GM19043 (cell line): ENCODE measurements around the gene CD109.

Experiments used
- ATAC-seq: cut with Tn5 transposase; IDR thresholded peaks from one replicate; pipeline ENCODE4 v1.9.1; 2021; ENCODE audit warnings: low read depth; ENCODE audit not compliant: unreplicated experiment

The CD109 gene

GRCh38 chr6:73724389-73724788 lies 28.4 kb downstream of the CD109 start:
- no peak for ATAC-seq

DNA sequence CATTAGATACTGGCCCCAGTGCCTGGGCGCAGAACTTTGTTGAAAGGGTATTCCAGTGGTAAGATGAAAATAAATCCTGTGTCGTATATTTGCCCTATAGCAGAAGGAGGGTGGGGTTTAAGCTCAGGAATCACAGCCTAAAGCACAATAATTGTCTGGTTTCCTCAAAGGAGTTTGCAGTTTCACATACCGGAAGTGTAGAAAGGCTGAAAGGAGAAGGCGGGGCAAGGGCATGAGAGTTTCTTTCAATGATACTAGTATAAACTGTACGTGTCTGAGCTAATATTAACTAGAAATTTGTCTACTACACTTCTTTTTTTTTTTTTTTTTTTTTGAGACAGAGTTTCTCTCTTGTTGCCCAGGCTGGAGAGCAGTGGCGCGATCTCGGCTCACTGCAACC lies 29.2 kb downstream of the CD109 start:
- ATAC-seq, result peak; percentile 48

DNA sequence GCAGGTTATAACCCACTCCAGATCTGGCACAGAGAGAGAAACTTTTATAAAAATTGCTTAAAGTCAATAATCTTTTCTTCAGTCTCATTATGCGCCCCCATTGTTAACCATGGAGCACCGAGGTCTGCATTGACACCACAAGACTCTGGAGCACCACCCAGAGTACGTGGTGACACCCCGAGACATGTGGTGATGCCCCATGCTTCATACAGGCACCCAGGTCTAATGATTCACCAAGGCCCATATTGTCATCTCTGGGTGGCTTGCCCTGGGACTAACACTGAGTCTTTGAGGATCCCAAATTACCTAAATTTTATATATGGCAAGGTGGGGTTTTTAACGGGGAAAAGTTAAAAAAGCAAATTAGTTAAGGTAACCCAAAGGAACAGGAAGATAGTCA lies 31.1 kb downstream of the CD109 start:
- no peak for ATAC-seq

DNA sequence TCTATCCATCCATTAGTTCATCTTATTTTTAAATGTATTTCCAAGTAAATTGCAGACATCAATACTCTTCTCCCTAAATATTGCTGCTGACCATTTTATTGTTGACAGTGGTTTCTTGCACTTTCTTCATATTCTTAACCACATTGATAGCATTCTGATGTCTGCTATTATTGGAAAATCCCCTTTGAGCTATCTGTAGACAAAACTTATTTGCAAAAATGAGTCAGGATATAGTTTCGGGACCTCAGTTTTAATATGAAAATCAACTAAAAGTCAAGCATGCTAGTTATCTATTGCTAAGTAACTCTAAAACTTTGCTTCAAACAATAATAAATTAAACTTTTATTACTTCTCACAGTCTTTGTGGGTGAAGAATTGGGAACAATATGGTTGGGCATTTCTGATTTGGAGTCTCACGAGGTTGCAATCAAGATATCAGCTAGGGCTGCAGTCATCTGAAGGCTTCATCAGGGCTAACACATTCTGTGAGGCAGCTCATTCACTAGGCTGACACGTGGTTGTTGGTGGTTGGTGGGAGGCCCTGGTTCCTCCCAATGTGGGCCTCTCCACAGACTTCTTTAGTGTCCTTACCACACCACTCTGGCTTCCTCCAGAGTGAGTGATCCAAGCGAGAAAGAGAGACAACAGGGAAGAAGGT lies 32.7 kb downstream of the CD109 start:
- peak; percentile 40 for ATAC-seq

- no peak for ATAC-seq
Observed at GRCh38 chr6:73731285-73731684, 35.3 kb downstream of the CD109 start.

GRCh38 chr6:73732845-73733675 lies 37.1 kb downstream of the CD109 start:
- ATAC-seq, result peak; percentile 78

DNA sequence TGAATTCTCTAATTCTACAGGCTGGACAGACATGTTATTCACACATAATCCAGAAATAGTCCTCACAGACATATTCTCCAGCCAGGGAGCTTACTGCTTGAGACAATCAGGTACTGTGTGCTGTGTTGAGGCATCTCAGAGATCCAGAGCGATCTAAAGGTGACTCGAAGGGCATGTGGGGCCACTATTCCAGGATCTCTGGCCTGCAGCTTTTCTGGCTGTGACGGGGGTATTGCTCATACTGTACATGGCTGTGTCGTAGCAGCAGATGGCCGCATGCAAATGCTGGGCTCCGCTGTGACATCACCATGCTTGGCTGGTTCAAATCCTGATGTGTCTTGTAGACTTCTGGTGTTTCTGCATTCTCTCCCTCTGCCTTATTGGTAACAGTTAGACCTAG lies 37.8 kb downstream of the CD109 start:
- ATAC-seq, result no peak

- no peak for ATAC-seq
Observed at GRCh38 chr6:73734832-73735453, 38.9 kb downstream of the CD109 start.

DNA sequence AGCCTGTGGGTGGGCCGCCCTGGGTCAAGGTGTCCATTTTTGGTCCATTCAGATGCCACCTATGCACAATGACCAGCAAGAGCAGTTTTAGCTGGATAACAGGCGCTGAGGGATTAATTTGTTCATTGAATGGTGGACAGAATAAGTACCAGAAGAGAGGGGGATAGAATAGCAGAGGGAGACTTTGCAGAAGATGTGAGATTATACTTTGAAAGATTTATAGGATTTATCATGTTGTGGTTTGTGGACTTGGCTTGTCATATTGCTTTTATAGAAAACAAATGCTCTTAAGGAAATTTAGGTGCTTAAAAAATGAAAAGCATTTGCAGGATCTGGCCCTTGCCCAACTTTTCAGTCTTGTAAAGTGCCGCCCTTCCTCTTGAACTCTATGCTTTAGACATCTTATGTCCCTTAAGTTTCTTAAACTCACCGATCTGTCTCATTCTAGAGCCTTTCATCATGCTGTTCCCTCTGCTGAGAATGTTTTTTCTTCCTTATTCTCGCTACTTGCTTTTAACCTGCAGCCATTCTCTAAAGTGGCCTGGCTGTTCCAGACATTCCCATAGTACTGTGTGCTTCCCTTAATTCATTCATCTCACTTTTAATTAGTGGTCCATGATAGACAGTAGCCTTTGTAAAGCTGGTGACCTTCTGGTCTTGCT lies 42.5 kb downstream of the CD109 start:
- no peak for ATAC-seq

GRCh38 chr6:73739096-73739495 lies 43.1 kb downstream of the CD109 start:
- peak; percentile 65 for ATAC-seq

GRCh38 chr6:73742433-73742832 lies 46.4 kb downstream of the CD109 start:
- ATAC-seq, result no peak

DNA sequence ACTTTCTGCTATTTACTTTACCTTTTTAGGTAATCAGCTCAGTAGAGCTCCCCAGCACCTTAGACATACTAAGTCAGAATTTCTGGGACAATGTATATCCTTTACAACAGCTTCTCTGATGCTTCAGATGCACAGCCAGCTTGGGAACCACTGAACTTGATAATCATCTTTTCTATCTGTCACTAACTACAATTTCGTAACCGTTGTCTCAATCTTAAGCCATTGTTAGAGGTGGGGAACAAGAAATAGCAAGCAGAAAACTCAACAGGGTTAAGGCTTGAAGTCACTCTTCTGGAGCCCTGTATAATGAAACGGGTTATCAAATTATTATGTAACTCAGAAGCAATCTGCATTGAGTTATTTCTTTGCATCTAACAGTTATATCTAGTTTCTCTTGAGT lies 47.1 kb downstream of the CD109 start:
- ATAC-seq, result no peak

DNA sequence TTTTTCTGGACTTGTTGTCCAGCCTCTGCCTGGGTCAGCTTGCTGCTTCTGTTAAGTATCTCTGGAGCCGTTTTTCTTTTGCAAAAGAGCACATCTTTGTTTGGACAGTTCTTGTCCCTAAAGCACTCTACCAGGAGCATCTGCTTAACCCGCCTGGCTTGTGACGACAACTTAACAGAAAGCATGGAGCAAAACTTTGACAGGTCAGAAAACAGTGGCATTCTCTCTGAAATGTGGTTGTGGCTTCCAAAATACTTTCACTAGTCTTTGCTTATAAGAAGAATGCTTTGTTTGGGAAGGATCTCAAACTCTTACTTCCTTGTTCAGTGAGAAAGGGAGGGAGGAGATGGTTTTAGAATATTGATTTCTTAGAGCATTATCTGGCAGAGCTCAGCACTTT lies 47.6 kb downstream of the CD109 start:
- ATAC-seq, result no peak

GRCh38 chr6:73746787-73747186 lies 50.8 kb downstream of the CD109 start:
- no peak for ATAC-seq

GRCh38 chr6:73747289-73747688 lies 51.3 kb downstream of the CD109 start:
- ATAC-seq, result peak; percentile 98

GRCh38 chr6:73752943-73753342 lies 56.9 kb downstream of the CD109 start:
- ATAC-seq, result no peak

- no peak for ATAC-seq
Observed at GRCh38 chr6:73766040-73766439, 70.0 kb downstream of the CD109 start.

DNA sequence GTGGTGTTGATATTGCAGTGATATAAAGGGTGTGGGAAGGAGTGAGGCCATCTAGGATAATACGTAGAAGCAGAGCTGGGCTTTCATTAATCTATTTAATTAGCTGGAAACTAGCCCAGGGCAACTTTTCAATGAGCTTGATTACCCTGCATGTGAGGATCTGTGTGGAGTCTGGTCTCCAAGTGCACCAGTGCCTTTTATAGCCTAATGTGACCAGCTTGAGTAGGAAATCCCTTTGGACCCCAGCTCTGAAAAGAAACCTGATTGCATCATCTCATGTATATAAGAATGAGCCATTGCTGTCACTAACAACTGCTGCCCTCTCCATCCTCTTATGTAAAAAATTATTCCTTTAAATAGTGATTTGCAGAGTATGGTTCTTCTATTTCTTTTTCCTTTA lies 72.6 kb downstream of the CD109 start:
- no peak for ATAC-seq

DNA sequence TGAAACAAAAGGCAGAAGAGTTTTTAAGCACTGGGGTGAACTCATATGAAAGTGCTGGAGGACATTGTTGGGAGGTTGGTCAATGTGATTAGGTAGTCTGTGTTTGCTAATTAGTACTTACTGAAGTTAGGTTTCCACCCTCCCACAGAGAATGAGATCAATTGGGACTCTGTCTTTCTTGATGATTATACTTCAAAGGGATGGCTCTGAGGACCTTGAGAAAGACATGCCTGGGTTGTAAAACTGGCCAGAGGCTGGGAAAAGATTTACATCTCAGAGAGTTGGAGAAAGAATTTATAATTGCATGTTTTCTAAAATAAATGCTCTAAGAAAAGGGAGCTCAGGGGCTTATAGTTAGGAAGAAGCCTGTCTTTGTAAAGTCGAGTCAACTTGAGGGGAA lies 74.0 kb downstream of the CD109 start:
- no peak for ATAC-seq

DNA sequence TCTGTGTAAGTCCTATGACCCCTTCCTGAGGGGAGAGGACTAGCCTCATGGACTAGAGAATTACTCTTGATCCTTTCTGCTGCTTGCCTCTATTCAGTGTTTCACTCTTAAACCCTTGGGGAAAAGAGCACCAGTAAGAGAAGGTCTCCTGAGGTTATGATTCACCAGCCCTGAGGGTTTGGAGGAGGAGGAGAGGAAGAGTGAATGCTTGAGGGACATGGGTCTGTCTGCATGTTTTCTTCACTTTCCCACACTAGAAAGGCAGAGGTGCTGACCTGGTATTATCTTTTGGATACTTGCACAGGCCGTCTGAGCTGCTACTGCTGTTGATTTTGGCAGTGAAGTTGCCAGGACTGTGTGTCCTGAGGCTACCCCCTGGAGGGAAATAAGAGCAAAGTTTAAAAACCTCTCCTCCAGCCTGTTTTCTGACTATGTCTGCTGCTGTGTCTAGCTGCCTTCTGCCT lies 78.3 kb downstream of the CD109 start:
- peak; percentile 86 for ATAC-seq

GRCh38 chr6:73779943-73780342 lies 83.9 kb downstream of the CD109 start:
- ATAC-seq, result no peak
